Naive thymus-derived CD8-positive, alpha-beta T cell (primary cell): ENCODE measurements around the gene CASP1. TPM values are rescaled to one million over a fixed set of nuclear protein-coding genes. Genes with fewer than 3 reads are reported as not detected.
"Not testable (repeated sequence)": the region's sequence is repeated elsewhere in the genome, so short reads cannot be mapped to it uniquely, and the experiment has no call there.

Experiments used
- ATAC-seq, 2 donors: fragments of 150-1000 bp; cut with Tn5 transposase in 1 of 2; sonication (Bioruptor Pico), chemical (Tn5 transposase) in 1 of 2; 1 replicate in 1 of 2; 2 replicates in 1 of 2; pipeline ENCODE4 v1.10.0; 2021; ENCODE audit warnings: mild to moderate bottlenecking in 2 of 2, moderate library complexity in 2 of 2
- POLR2A ChIA-PET: fragments of 350-600 bp; sonication (Branson Sonifier 250); formaldehyde crosslinking; loops from one replicate; lab custom pipeline; 2021; ENCODE audit warnings: antibody characterized with exemption; lab: Charles Lee
- DNase-seq, 10 donors: peaks; one replicate each; pipeline versions ENCODE4 v3.0.0 to v3.0.0-alpha.2; 2020 to 2022
- H3K27ac Mint-ChIP-seq, 10 donors: one replicate each; pipeline ENCODE4 v1.8.0; 2020 to 2022; ENCODE audit warnings: mild to moderate bottlenecking in 10 of 10, mixed read lengths in 10 of 10, moderate library complexity in 4 of 10, inconsistent platforms in 1 of 10
- H3K27me3 Mint-ChIP-seq, 5 donors: one replicate each; pipeline ENCODE4 v1.8.0; 2021 to 2022; ENCODE audit warnings: mixed read lengths in 5 of 5
- H3K36me3 Mint-ChIP-seq, 3 donors: one replicate each; pipeline ENCODE4 v1.8.0; 2020 to 2022; ENCODE audit warnings: mixed read lengths in 3 of 3, mild to moderate bottlenecking in 2 of 3, inconsistent platforms in 1 of 3
- H3K4me1 Mint-ChIP-seq, 4 donors: one replicate each; pipeline ENCODE4 v1.8.0; 2021 to 2022; ENCODE audit warnings: mixed read lengths in 4 of 4
- H3K4me3 Mint-ChIP-seq, 10 donors: one replicate each; pipeline ENCODE4 v1.8.0; 2020 to 2022; ENCODE audit warnings: mild to moderate bottlenecking in 10 of 10, mixed read lengths in 10 of 10, moderate library complexity in 6 of 10, inconsistent platforms in 1 of 10
- H3K9me3 Mint-ChIP-seq, 9 donors: one replicate each; pipeline ENCODE4 v1.8.0; 2020 to 2022; ENCODE audit warnings: mixed read lengths in 9 of 9, mild to moderate bottlenecking in 3 of 9, inconsistent platforms in 1 of 9, moderate library complexity in 1 of 9
- polyA plus RNA-seq, 3 donors: library from polyadenylated mRNA; unstranded; fragments of 300-500 nt; fragmentation: Illumina TruSeq; gene quantifications; one replicate each; pipeline ENCODE4 v1.2.3, GENCODE V29; 2021
- total RNA-seq, 8 experiments: library from RNA in 2 of 8; stranded (reverse) in 2 of 8; gene quantifications; one replicate each; pipeline ENCODE4 v1.2.3 and lab custom pipeline; 2021 to 2026

The CASP1 gene
- total and polyA plus RNA-seq, 5 experiments from 2014 or later = 42.8 to 96.1 (median 63.9) TPM

DNA sequence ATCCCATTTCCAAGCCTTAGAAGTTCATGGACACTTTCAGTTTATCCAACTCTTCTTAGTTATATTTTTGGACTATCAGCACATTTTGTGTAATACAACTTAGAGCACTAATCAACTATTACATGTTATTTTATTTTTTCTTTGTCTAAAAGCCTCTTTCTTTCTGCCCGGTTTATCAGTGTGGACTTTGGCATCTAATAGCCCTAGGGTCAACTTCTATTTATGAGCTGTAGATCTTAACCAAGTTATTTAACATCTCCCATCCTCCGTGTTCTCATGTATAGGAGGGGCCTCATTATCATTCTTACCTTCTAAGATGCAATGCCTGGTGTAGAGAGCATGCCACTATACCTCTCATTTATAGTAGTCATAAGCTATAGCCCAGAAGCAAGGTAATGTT is 5.8 kb upstream of the CASP1 start:
- ATAC-seq (no peak), DNase-seq (no peak)
- H3K27ac Mint-ChIP-seq = no peak overlapping the region
- no peak overlapping the region for H3K4me3 Mint-ChIP-seq
- POLR2A ChIA-PET = no interaction called here
- peaks cover 36 to 48% (median 41%) of the 10 kb centered on the region in 3 donors for H3K36me3 Mint-ChIP-seq
- H3K27me3 Mint-ChIP-seq = no peaks in the 10 kb centered on the region
- peaks cover 23 to 53% (median 49%) of the 10 kb centered on the region in 4 donors for H3K4me1 Mint-ChIP-seq
- peaks cover 0 to 2% (median 0%) of the 10 kb centered on the region in 9 donors for H3K9me3 Mint-ChIP-seq

DNA sequence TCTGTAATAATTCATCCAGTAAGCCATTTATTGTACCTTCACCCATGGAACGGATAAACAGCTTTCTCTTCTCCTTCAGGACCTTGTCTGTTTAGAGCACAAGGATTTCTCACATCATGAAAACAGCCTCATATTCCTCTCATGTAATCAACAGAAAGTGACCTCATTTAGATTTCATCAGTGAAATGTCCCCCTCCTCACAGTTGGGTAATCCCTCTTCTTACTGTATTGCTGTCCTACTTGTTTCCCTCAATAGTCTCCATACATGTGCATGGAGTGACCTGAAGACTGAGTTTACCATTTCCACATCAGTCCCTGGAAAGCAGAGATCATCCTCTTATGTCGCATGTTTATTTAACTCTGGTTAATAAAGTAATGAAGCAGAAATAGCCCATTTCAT is 556 bp downstream of the CASP1 start:
- peaks cover 24 to 55% (median 50%) of the 10 kb centered on the region in 4 donors for H3K4me1 Mint-ChIP-seq
- H3K4me3 Mint-ChIP-seq = peak overlapping the region; percentile 86 to 99 (median 94)
- H3K9me3 Mint-ChIP-seq, DNase-seq, H3K27me3 Mint-ChIP-seq, POLR2A ChIA-PET: not testable (repeated sequence)
- peak overlapping the region; percentile 87 to 100 (median 98) for H3K27ac Mint-ChIP-seq
- ATAC-seq = peak; percentile 10
- H3K36me3 Mint-ChIP-seq = peaks cover 21 to 43% (median 42%) of the 10 kb centered on the region in 3 donors

DNA sequence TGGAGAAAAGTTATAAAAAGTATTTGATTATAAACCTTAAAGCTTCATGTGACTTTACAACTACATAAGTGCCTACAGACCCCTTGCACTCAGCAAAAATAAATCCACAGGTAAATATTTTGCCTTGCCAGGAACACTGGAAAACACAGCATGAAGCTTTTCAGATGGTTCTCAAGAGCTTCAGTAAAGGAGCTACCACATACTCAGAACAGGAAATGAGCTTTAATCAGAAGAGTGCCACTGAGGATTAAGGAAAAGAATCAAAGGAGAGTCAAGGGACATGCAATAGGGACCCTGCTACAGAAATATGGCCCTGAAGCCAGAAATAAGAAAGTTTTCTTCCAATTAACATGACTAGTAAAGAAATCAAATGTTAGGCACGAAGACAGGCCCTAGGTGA is 1.2 kb downstream of the CASP1 start:
- peaks cover 24 to 60% (median 52%) of the 10 kb centered on the region in 4 donors for H3K4me1 Mint-ChIP-seq
- peak overlapping the region; percentile 86 to 99 (median 94) for H3K4me3 Mint-ChIP-seq
- no peaks in the 10 kb centered on the region for H3K27me3 Mint-ChIP-seq
- DNase-seq = peak in 2 of 10 donors; percentile 13 to 23
- POLR2A ChIA-PET = interaction anchor here (0.7 kb wide), 1 partner anchor 75 kb away, joined by 3 read pairs; no protein-coding TSS in a partner anchor
- H3K36me3 Mint-ChIP-seq = peaks cover 24 to 43% (median 42%) of the 10 kb centered on the region in 3 donors
- peak overlapping the region; percentile 87 to 100 (median 98) for H3K27ac Mint-ChIP-seq
- ATAC-seq = peak; percentile 63 to 64
- peaks cover 0 to 2% (median 0%) of the 10 kb centered on the region in 9 donors for H3K9me3 Mint-ChIP-seq

DNA sequence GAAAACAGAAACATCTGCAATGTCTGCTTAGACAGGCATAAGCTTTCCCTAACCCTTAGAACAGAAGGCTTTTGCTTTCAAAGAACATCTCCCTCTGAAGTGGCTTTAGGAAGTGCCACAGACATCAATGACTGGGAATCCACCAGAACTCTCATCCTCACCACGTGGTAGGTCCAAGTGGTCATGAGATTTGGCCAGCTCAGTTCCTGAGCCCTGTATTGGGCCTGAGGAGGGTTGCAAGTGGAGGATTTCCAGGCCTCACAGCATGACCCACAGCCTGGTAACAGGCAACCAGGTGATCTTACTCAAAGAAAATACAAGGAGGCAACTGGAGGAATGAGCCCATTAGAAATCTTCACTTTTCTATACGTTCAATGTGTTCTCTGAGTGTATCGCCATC is 1.6 kb downstream of the CASP1 start:
- Mint-ChIP-seq H3K36me3 (peaks cover 24 to 43% (median 42%) of the 10 kb centered on the region in 3 donors), H3K27me3 (no peaks in the 10 kb centered on the region), H3K9me3 (peaks cover 0 to 2% (median 0%) of the 10 kb centered on the region in 9 donors), H3K4me1 (peaks cover 24 to 64% (median 54%) of the 10 kb centered on the region in 4 donors), H3K4me3 (peak overlapping the region; percentile 86 to 99 (median 94)), H3K27ac (peak overlapping the region in 9 of 10 donors; percentile 87 to 100 (median 98))
- ATAC-seq (peak in 1 of 2 donors; percentile 26), DNase-seq (peak in 1 of 10 donors; percentile 7)
- POLR2A ChIA-PET = interaction anchor here (0.7 kb wide), 1 partner anchor 74 kb away, joined by 3 read pairs; no protein-coding TSS in a partner anchor

DNA sequence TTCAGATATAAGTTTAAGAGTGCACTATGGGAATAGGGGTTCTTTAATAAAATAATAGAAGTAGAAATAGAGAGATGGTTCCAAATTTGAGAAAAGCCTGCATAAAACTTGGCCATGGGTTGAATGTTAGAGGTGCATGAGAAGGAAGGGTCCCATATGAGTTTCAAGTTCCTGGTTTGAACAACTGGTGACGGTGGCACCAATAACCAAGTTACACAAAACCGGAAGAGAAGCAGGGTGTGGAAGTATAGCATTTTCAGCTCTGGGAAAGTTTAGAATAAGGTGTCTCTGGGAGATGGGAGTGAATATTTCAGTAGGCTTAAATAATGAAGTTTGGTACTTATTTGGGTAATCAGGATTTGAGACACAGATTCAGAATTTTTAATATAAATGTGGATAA is 2.4 kb downstream of the CASP1 start:
- Mint-ChIP-seq H3K27me3 (no peaks in the 10 kb centered on the region), H3K36me3 (peaks cover 16 to 43% (median 41%) of the 10 kb centered on the region in 3 donors), H3K27ac (peak overlapping the region in 7 of 10 donors; percentile 4 to 99 (median 23)), H3K4me3 (peak overlapping the region; percentile 44 to 99 (median 92)), H3K9me3 (no peaks in the 10 kb centered on the region), H3K4me1 (peaks cover 27 to 69% (median 60%) of the 10 kb centered on the region in 4 donors)
- DNase-seq (no peak), ATAC-seq (no peak)
- POLR2A ChIA-PET = interaction anchor here (0.6 kb wide), 1 partner anchor 37 kb away, joined by 3 read pairs; no protein-coding TSS in a partner anchor

DNA sequence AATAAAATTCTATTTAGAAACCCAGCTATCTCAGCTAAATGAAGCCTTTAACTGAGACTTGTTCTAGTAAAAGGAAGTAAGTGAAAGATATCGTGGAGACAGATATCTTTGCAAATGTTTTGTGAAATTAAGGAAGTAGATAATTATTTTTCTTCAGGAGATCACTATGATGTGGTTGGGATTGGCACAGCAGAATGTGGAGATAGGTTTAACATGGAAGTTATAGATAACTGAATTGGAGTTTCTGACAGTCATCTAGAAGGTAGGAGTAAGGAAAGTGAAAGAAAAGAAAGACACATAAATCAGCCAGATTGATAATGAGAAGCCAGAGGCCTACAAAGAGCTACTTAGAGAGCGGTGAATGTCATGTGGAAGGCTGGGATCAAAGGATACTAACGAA is 7.3 kb downstream of the CASP1 start:
- H3K27me3 Mint-ChIP-seq = no peaks in the 10 kb centered on the region
- H3K4me1 Mint-ChIP-seq = peaks cover 7 to 60% (median 29%) of the 10 kb centered on the region in 4 donors
- POLR2A ChIA-PET = no interaction called here
- no peaks in the 10 kb centered on the region for H3K9me3 Mint-ChIP-seq
- H3K27ac Mint-ChIP-seq = peak overlapping the region in 9 of 10 donors; percentile 10 to 74 (median 61)
- no peak for ATAC-seq
- peak overlapping the region in 5 of 10 donors; percentile 3 to 30 (median 9) for H3K4me3 Mint-ChIP-seq
- peaks cover 21 to 68% (median 59%) of the 10 kb centered on the region in 3 donors for H3K36me3 Mint-ChIP-seq
- no peak for DNase-seq

DNA sequence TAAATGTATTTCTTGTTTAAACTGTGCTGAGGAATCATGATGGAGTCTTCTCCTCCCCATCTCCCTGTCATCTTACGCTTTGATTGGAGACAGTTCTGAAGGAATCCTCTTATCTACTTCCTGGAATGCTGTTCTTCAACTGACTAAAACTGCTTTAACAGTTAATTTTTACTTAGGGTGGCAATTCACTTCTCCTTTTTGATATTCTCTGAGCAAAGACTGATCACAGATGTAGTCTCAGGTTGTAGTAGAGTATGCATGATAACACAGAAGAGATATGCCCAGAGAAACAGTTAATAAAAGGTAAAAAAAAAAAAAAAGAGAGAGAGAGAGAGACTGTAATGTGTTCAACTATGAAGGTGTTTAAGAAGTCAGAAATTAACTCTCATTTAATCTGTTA is 10.6 kb downstream of the CASP1 start:
- no peak overlapping the region for H3K4me3 Mint-ChIP-seq
- peaks cover 3 to 42% (median 13%) of the 10 kb centered on the region in 4 donors for H3K4me1 Mint-ChIP-seq
- peaks cover 13 to 44% (median 36%) of the 10 kb centered on the region in 3 donors for H3K36me3 Mint-ChIP-seq
- no peaks in the 10 kb centered on the region for H3K27me3 Mint-ChIP-seq
- POLR2A ChIA-PET = no interaction called here
- DNase-seq (no peak), ATAC-seq (no peak)
- peak overlapping the region in 3 of 10 donors; percentile 9 to 44 (median 24) for H3K27ac Mint-ChIP-seq
- peaks cover 0 to 2% (median 0%) of the 10 kb centered on the region in 9 donors for H3K9me3 Mint-ChIP-seq

DNA sequence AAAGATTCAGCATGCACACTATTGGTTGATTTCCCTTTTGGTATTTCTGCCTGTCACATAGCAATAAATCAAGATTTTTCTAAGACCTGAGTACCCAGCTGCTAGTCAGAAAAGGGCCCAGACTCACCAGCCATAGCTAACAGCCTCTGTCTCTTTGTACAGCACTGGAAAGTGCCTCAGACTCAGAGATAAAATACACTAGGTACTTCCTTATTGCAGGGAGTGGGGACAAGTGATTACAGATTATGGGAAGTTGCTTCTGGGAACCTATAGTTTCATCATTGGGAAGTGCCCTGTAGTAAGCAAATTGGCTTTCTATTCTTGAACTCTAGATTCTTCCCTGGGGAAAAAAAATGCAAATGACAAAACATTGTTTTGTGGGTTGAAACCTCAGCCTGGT is 11.9 kb downstream of the CASP1 start, which contains the start of gene CASP5:
TSS of gene CASP5 (minus strand) at position 166 of the 400 bp plus-strand sequence. CDS start at position 134, 32 bp downstream.
- Mint-ChIP-seq H3K27me3 (no peaks in the 10 kb centered on the region), H3K4me3 (peak within 1 kb of the TSS in 1 of 10 donors; percentile 16), H3K4me1 (peaks cover 3 to 33% (median 8%) of the 10 kb centered on the region in 4 donors), H3K9me3 (peaks cover 0 to 2% (median 0%) of the 10 kb centered on the region in 9 donors), H3K36me3 (peaks cover 5 to 32% (median 25%) of the 10 kb centered on the region in 3 donors), H3K27ac (peak within 1 kb of the TSS in 8 of 10 donors; percentile 8 to 66 (median 36))
- POLR2A ChIA-PET = no interaction called here
- DNase-seq (no peak), ATAC-seq (no peak)

DNA sequence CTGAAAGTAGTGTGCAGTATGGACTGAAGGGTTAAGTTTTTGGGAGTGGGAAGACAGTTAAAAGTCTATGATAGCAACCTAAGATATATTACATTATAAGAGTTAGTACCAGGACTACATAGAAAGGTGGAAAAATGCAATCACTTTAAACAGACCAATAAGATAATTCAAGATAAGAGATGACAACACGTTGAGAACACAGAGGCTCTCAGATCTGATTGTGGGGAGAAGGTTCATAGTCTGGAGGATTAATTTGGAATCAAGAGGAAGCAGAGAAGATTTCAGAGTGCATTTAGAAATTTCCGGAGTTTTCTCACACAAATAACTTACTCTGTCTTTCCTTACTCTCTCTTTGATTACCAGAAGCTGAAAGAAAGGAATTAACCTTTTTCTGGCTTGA is 12.4 kb downstream of the CASP1 start:
- DNase-seq (no peak), ATAC-seq (no peak)
- POLR2A ChIA-PET = no interaction called here
- peak overlapping the region in 1 of 10 donors; percentile 3 for H3K4me3 Mint-ChIP-seq
- H3K27me3 Mint-ChIP-seq = no peaks in the 10 kb centered on the region
- peaks cover 5 to 28% (median 20%) of the 10 kb centered on the region in 3 donors for H3K36me3 Mint-ChIP-seq
- peaks cover 0 to 2% (median 0%) of the 10 kb centered on the region in 9 donors for H3K9me3 Mint-ChIP-seq
- peaks cover 0 to 28% (median 4%) of the 10 kb centered on the region in 4 donors for H3K4me1 Mint-ChIP-seq
- H3K27ac Mint-ChIP-seq = peak overlapping the region in 5 of 10 donors; percentile 2 to 40 (median 24)

DNA sequence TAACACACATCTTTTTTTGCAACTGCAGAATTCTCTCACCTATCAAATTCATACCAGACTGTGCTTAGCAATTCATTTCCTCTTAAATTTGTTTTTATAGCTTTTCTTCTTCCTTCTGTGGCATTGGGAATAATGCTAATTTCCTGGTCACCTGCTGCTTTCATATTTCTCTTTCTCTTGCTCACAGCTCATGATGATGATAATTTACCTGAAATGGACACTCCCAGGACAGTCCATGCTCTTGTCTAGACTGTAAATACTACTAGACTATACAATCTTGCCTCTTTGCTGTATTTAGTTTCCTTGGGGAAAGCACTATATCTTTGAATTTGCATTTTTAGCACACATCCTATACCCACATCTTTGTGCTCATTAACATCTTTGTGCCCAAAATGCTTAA is 27.5 kb downstream of the CASP1 start:
- Mint-ChIP-seq H3K9me3 (no peaks in the 10 kb centered on the region), H3K36me3 (no peaks in the 10 kb centered on the region), H3K27me3 (no peaks in the 10 kb centered on the region), H3K4me1 (no peaks in the 10 kb centered on the region), H3K27ac (no peak overlapping the region), H3K4me3 (no peak overlapping the region)
- DNase-seq (no peak), ATAC-seq (no peak)
- POLR2A ChIA-PET = no interaction called here

DNA sequence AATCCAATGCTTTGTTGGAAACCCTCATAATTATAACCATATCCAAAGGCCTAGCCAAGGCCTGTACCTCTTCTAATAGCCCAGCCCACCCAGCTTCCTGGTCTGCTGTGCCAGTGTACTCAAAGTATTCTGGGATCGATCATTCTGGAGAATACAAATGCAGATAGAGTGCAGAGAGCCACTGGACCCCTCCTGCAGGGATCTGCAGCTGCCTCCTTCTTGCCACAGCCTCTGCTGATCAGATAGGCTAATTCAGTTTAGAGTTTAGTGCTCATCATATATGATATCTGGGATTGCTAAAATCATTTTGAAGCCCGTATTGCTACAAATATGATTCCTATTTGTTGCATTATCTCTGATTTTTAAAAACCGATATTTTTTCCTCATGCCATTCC is 29.5 kb downstream of the CASP1 start:
- no peak for ATAC-seq

DNA sequence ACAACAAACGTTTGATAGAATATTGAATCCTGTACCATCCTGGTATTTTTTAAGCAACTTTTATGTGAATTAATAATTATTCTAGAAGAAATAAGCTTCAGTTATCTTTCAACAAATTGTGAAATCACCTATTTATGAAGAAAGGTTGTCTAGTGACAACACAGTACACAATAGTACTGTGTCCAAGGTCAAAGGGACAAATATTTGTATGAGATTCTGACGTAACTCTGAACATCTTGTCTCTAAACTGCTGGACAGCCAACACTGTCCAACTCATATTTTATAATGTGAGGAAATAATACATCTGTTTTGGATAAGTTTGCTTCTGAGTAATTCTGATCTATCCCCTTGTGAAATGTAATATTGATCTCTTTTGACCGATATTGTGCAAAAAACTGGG is 30.9 kb downstream of the CASP1 start:
- Mint-ChIP-seq H3K9me3 (no peaks in the 10 kb centered on the region), H3K36me3 (no peaks in the 10 kb centered on the region), H3K4me1 (peaks cover 5 to 9% (median 7%) of the 10 kb centered on the region in 4 donors), H3K4me3 (no peak overlapping the region), H3K27me3 (no peaks in the 10 kb centered on the region), H3K27ac (no peak overlapping the region)
- DNase-seq (no peak), ATAC-seq (no peak)
- POLR2A ChIA-PET = no interaction called here

More for the DNA sequence above, 29.5 kb downstream of the CASP1 start:
- POLR2A ChIA-PET = no interaction called here
- no peaks in the 10 kb centered on the region for H3K36me3 Mint-ChIP-seq
- H3K27me3 Mint-ChIP-seq = no peaks in the 10 kb centered on the region
- H3K27ac Mint-ChIP-seq = no peak overlapping the region
- peaks cover 5 to 8% (median 5%) of the 10 kb centered on the region in 4 donors for H3K4me1 Mint-ChIP-seq
- H3K4me3 Mint-ChIP-seq = no peak overlapping the region
- DNase-seq = no peak
- no peaks in the 10 kb centered on the region for H3K9me3 Mint-ChIP-seq

DNA sequence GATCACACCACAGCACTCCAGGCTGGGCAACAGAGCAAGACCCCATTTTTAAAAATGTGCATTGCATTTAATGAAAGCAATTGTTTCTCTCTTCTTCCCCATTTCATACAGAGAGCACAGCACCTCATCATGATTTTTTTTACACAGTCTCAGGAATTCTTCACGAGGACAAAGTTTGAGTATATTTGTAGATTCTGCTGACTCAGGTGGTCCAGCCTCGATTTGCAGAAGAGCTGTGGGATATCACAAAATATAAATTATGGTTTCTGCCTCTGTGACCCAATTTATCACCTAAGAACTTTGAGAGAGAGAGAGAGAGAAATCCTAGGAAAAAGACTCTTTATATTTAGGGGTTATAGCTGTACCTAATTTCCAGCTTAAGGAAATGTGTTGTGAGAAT is 31.8 kb downstream of the CASP1 start:
- no peak overlapping the region for H3K27ac Mint-ChIP-seq
- H3K27me3 Mint-ChIP-seq = no peaks in the 10 kb centered on the region
- H3K36me3 Mint-ChIP-seq = no peaks in the 10 kb centered on the region
- H3K4me1 Mint-ChIP-seq = peaks cover 5 to 9% (median 7%) of the 10 kb centered on the region in 4 donors
- H3K4me3 Mint-ChIP-seq = no peak overlapping the region
- H3K9me3 Mint-ChIP-seq = no peaks in the 10 kb centered on the region
- ATAC-seq = no peak
- no peak for DNase-seq
- POLR2A ChIA-PET = no interaction called here
